ENCODE data around the gene PLK5. TPM values are rescaled to one million over a fixed set of nuclear protein-coding genes. Genes with fewer than 3 reads are reported as not detected.

PLK5 gene
- total and polyA plus RNA-seq, 2 experiments from 2014 or later = 0.97 to 1.2 TPM

DNA sequence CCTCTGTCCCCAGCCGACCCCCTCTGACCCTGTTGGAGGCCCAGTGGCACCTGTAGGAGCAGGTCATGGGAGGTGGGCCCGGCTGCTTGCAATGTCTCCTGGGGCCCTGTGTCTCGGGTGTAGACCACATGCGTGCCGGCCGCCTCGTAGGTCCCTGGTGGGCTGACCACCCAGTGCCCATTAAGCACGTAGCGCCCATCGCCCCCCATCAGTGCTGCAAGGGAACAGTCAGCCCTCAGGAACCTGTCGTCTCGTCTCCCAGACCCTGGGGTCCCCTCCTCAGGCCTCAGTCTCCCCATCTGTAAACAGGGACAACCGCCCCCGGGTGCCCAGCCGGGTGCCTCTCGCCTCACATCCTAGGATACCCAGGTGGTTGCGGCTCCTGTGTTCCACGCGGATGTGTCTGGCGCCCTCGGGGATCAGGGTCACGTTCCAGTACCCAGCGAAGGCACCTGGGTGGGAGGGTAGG, 16.7 kb upstream of the PLK5 start:
- peaks cover 35% of the 10 kb centered on the region for H3K27me3 Mint-ChIP-seq (ENCODE audit: insufficient read depth, low read depth, poor library complexity)
- ATAC-seq (no peak), DNase-seq (ENCODE audit: low spot score) (no peak)
- Histone ChIP-seq H3K27me3 (ENCODE audit: insufficient read depth) (peaks cover 19% of the 10 kb centered on the region), H4K20me1 (replicated peaks; ENCODE audit: insufficient read depth) (no peaks in the 10 kb centered on the region), H3K27ac (ENCODE audit: low read depth) (no peak overlapping the region), H3K4me3 (peak overlapping the region; percentile 90), H3K4me1 (ENCODE audit: insufficient read depth) (0 out of 2 replicates have a peak, but pooled peaks cover 5% of the 10 kb centered on the region), H3K4me2 (peak overlapping the region; percentile 77), H3K9me2 (ENCODE audit: insufficient read depth) (no peaks in the 10 kb centered on the region), H3K79me2 (replicated peaks; ENCODE audit: insufficient read depth) (no peaks in the 10 kb centered on the region), H3K36me3 (ENCODE audit: insufficient read depth) (no peaks in the 10 kb centered on the region), H2AFZ (peak overlapping the region; percentile 76; the same call in 1 of the 2 replicates), H3F3A (replicated peaks; ENCODE audit: low read depth) (peaks cover 8% of the 10 kb centered on the region; the same call in 1 of the 2 replicates)
- H3K4me3 Mint-ChIP-seq = peak overlapping the region; percentile 95; the same call in 1 of the 3 replicates
- peaks cover 11% of the 10 kb centered on the region; the same call in 2 of the 3 replicates for H3K9me3 Mint-ChIP-seq
- no peaks in the 10 kb centered on the region for H3K36me3 Mint-ChIP-seq (ENCODE audit: low read depth)
- H3K27ac Mint-ChIP-seq = no peak overlapping the region
- peaks cover 2% of the 10 kb centered on the region for H3K4me1 Mint-ChIP-seq
- TF ChIP-seq JUNB (IDR thresholded peaks at IDR 0.05; ENCODE audit: unreplicated experiment) = no peak
- TF ChIP-seq, protein P1, sequence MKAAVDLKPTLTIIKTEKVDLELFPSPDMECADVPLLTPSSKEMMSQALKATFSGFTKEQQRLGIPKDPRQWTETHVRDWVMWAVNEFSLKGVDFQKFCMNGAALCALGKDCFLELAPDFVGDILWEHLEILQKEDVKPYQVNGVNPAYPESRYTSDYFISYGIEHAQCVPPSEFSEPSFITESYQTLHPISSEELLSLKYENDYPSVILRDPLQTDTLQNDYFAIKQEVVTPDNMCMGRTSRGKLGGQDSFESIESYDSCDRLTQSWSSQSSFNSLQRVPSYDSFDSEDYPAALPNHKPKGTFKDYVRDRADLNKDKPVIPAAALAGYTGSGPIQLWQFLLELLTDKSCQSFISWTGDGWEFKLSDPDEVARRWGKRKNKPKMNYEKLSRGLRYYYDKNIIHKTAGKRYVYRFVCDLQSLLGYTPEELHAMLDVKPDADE (IDR thresholded peaks at IDR 0.05) = no peak
- TF ChIP-seq, protein P2, sequence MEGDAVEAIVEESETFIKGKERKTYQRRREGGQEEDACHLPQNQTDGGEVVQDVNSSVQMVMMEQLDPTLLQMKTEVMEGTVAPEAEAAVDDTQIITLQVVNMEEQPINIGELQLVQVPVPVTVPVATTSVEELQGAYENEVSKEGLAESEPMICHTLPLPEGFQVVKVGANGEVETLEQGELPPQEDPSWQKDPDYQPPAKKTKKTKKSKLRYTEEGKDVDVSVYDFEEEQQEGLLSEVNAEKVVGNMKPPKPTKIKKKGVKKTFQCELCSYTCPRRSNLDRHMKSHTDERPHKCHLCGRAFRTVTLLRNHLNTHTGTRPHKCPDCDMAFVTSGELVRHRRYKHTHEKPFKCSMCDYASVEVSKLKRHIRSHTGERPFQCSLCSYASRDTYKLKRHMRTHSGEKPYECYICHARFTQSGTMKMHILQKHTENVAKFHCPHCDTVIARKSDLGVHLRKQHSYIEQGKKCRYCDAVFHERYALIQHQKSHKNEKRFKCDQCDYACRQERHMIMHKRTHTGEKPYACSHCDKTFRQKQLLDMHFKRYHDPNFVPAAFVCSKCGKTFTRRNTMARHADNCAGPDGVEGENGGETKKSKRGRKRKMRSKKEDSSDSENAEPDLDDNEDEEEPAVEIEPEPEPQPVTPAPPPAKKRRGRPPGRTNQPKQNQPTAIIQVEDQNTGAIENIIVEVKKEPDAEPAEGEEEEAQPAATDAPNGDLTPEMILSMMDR (conservative IDR thresholded peaks at IDR 0.05; ENCODE audit: low read depth in 2 of 2) = no peak

DNA sequence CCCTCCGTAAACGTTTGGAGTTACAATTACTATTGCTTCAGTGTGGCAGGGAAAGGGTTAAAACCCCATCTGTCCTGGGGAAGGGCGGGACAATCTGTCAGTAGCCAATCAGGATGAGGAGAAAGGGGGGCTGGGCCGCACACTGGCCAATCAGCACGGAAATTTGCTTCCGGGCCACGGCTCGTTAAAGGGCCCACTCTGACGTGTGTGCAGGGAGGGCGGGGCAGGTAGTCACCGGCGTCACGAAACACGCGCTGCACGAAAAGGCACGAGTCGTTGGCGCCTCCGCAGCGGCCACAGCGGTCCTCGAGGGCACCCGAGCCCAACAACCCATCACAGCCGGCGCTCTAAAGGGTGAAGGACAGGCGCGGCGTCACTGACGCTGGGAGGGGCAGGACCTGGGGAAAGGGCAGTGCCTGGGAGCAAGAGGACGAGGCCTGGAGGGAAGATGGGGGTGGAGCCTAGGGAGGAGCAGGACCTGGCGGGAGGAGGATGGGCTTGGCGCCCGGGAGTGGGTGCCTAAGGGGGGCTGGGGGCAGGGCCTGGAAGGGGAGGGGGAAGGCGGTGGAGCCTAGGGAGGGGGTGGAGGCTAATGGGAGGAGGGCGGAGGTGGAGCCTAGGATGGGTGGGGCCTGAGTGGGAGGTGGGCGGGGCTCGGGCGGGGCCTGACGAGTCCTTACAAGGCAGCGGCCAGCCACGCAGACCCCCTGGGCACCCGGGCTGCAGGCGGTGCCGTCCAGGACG, 15.9 kb upstream of the PLK5 start:
- Histone ChIP-seq H3K27ac (ENCODE audit: low read depth) (0 out of 2 replicates have a peak overlapping the region, but pooled peaks have one; percentile 77), H3K4me2 (peak overlapping the region; percentile 87), H3F3A (replicated peaks; ENCODE audit: low read depth) (peaks cover 12% of the 10 kb centered on the region; the same call in 1 of the 2 replicates), H3K36me3 (ENCODE audit: insufficient read depth) (no peaks in the 10 kb centered on the region), H4K20me1 (replicated peaks; ENCODE audit: insufficient read depth) (no peaks in the 10 kb centered on the region), H2AFZ (peak overlapping the region; percentile 87), H3K79me2 (replicated peaks; ENCODE audit: insufficient read depth) (no peaks in the 10 kb centered on the region), H3K4me3 (peak overlapping the region; percentile 90), H3K4me1 (ENCODE audit: insufficient read depth) (0 out of 2 replicates have a peak, but pooled peaks cover 2% of the 10 kb centered on the region), H3K9me2 (ENCODE audit: insufficient read depth) (no peaks in the 10 kb centered on the region), H3K27me3 (ENCODE audit: insufficient read depth) (peaks cover 15% of the 10 kb centered on the region)
- H3K27me3 Mint-ChIP-seq (ENCODE audit: insufficient read depth, low read depth, poor library complexity) = peaks cover 36% of the 10 kb centered on the region
- no peaks in the 10 kb centered on the region for H3K36me3 Mint-ChIP-seq (ENCODE audit: low read depth)
- peak overlapping the region; percentile 97 for H3K27ac Mint-ChIP-seq
- peak; percentile 77 for ATAC-seq
- H3K4me3 Mint-ChIP-seq = peak overlapping the region; percentile 95
- H3K4me1 Mint-ChIP-seq = peaks cover 2% of the 10 kb centered on the region
- TF ChIP-seq CREB1 (CRISPR knock-in tag; IDR thresholded peaks at IDR 0.05; ENCODE audit: low read depth) (peak; percentile 87), POLR2AphosphoS5 (IDR thresholded peaks at IDR 0.05; ENCODE audit: low read depth) (peak; percentile 66)
- TF ChIP-seq, protein P1 (IDR thresholded peaks at IDR 0.05) = no peak
- peak; percentile 98 for DNase-seq (ENCODE audit: low spot score)
- H3K9me3 Mint-ChIP-seq = peaks cover 11% of the 10 kb centered on the region; the same call in 2 of the 3 replicates

All from GM23338 (cell line).